ENCODE results near the gene EXT2.

GRCh38 chr11:44177905-44178304, 82.4 kb downstream of the EXT2 start:
- TF ChIP-seq CTCF (IDR thresholded peaks at IDR 0.05) (no peak), POLR2A (IDR thresholded peaks at IDR 0.05) (no peak)
